Right ventricle myocardium inferior (tissue), 1 donor: ENCODE data around the gene MYCN. TPM values are rescaled to one million over a fixed set of nuclear protein-coding genes. Genes with fewer than 3 reads are reported as not detected.
A peak's percentile ranks its signal among the peaks of the same experiment; 100 is the strongest.

ENCODE experiments used
- ATAC-seq: fragments of 200-7000 bp; cut with Tn5 transposase; one replicate; pipeline ENCODE4 v1.9.1; 2020; ENCODE audit warnings: mild to moderate bottlenecking, moderate library complexity
- DNase-seq: peaks from one replicate; pipeline ENCODE4 v3.0.0; 2021; ENCODE audit errors: missing footprints
- intact Hi-C: fragments of 100-400 bp; cut with DNase I; formaldehyde crosslinking; loops from one replicate; pipeline ENCODE4 v1.11.0; 2022
- total RNA-seq: library from RNA; stranded (reverse); fragmentation: NEBNext Ultra II Directional; extraction: Animal tissue kit (Norgen Biotek cat#: 25700); gene quantifications from one replicate; pipeline ENCODE4 v1.2.1, GENCODE V29; 2021
- donor health status: DM: no; HTN: yes; CAD: no; lungs with severe emphysema.

Gene MYCN
- total RNA-seq, 1 donor from 2014 or later, result 0.54 TPM

DNA sequence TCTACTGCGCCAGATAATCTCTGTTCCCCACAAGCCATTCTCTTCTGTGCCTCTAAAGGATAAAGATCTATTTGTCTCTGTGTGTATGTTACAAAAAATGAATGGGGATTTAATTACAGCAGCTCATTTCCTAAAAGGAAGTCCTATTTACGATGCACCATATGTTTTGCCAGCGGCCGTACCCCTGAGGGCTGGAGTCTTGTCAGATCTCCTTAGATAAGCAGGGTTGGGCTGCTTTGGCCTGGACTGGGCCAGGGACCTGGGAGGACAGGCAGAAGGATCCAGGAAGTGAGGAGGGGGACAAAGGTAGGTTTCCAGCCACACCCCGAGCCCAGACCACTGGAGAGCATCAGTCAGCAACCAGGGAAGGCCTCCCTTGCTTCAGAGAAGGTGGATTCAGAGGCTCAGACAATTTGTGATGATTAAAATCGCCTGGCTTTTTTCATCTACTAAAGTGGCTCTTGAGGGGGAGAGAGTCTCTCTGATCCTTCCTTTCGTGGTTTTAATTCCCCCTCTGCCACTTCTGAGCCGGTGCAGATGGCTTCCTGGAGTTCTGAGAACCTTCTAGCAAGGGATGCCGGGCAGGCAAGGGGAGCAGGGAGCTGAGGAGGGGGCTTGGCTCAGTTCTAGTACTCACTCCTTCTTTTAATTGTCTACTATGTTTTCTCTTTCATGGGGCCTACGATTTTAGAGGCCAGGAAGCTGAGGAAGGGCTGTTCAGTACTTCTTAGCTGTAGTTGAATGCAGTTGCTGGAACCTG is 42.1 kb downstream of the MYCN start:
- ATAC-seq (no peak), DNase-seq (no peak)
- intact Hi-C loops, result no loop called here

DNA sequence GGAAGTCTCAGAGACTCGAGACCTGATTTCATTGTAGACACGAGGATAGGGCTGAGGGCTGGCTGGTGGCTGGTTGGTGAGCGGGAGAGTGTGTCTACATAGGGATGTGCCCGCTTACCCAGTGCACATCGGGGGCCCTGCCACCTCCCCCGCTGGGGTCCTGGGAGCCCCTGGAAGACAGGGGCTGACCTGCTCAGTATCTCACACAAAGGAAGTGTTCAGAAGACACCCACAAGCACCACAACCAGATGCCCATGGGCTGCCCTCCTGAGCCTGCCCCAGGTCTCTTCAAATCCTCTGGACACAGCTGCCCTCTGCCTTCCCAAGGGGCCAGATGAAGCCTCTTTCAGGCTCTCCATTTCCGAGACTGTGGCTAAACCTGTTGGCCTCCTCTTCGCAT is 43.1 kb downstream of the MYCN start:
- intact Hi-C loops, result no loop called here
- DNase-seq (no peak), ATAC-seq (no peak)

DNA sequence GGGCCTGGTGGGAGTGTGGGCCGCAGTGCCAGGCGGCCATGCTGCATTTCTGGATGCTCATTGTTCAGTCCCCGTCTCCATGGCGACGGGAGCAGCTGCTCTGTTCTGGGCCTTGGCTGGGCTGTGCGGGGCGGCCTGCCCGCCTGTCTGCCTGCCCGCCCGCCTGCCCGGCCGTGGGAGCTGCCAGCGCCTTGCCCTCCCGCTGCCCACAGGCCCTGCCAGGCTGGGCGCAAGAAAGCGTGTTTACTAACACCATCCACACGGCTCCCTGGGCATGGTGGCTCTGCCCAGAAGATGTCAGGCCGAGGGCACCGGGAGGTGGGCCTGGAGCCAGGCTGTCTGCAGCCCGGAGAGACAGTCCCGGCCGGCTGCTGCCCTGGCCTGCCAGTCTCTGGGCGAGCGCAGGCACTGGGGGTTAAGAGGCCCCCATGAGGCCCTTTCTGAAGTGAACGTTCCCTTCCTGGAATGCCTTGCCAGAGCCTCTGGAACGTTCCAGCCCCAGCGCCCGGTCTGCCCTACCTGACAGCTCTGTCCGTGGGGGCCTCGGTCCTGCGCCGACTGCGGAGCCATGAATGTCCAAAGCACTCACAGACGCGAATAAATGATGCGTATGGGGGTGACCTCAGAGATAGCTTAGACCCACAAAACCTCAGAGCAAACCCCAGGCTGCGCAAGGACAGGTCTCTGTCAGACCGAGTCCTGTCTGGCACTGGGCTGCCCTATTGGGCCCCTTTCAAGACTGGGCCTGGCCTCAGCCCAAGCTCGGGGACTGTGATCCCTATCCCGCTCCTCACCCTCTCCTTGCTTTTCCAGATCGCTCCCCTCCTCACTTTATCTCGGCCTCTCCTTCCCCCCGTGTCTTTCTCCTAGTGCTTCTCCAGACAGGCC is 44.3 kb downstream of the MYCN start:
- ATAC-seq (peak; percentile 56), DNase-seq (peak; percentile 66)
- intact Hi-C loops, result no loop called here

DNA sequence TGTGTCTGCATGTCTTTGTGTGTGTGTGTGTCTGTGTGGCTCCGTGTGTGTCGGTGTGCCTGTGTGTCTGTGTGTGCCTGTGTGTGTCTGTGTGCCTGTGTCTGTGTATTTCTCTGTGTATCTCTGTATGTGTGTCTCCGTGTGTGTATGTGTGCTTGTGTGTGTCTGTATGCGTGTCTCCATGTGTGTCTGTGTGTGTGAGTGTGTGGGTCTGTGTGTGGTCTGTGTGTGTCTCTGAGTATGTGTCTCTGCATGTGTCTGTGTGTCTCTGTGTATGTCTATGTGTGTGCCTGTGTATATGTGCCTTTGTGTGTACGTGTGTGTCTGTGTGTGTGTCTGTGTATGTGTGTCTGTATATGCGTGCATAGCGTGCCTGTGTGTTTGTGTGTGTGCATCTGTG is 45.2 kb downstream of the MYCN start:
- no peak for ATAC-seq
- DNase-seq, result no peak
- intact Hi-C loops, result no loop called here

DNA sequence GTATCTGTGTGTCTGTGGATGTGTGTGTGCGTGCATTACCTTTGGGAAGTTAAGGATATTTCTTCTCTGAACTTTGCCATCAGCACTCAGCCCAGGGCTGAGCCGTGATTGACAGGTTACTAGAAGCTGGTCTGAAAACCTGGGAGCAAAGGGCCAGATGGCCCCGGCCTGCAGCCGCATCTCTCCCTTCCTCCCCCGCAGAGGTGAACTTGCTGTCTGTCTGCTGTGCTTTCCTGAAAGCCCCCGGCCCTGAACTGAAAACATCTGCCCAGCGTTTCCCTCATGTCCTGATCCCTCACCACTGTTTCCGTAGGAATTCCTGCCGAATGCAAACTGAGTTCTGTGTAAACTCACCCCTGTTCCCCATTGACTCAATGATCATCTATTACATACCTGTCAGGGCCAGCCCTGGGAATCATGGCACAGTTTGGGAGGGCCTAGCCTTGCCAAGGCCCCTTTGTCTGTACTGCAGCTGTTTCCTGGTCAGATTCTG is 45.8 kb downstream of the MYCN start:
- ATAC-seq (no peak), DNase-seq (no peak)
- intact Hi-C loops, result no loop called here

DNA sequence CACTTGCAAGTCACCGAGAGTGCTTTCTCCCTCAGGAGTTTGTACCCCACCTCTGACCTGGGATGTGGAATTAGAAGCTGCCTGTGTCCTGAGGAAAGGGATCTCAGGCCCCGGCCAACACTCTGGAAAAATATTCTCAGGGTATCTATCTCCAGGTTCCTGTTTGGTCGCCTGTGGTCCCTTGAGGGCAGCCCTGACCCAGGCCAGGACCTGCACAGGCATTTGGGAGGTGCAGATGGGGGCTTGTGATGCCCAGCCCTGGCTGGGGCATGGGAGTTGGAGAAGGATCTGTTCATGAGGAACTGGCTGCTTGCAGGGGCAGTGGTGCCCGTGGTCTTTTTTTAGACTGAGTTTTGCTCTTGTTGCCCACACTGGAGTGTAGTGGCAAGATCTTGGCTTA is 46.3 kb downstream of the MYCN start:
- ATAC-seq, result no peak
- intact Hi-C loops, result no loop called here
- DNase-seq, result no peak

DNA sequence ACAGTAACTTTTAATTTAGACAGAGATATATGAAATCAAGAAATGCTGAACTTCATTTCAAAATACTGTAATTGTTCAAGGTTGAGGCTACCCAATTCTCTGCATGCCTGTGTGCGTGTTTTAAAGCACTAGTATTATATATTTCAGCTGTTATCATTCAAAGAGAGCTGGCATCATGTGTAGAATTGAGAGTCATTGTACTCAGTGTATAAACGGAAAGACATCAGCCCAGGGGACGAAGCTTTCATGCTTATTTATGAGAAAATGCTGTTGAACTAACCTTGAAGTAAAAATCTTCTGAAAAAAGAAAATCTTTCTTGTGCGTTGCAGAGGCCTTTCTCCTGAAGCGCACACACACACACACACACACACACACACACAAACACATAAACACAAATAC is 48.4 kb downstream of the MYCN start:
- ATAC-seq, result no peak
- DNase-seq, result no peak
- intact Hi-C loops, result no loop called here

DNA sequence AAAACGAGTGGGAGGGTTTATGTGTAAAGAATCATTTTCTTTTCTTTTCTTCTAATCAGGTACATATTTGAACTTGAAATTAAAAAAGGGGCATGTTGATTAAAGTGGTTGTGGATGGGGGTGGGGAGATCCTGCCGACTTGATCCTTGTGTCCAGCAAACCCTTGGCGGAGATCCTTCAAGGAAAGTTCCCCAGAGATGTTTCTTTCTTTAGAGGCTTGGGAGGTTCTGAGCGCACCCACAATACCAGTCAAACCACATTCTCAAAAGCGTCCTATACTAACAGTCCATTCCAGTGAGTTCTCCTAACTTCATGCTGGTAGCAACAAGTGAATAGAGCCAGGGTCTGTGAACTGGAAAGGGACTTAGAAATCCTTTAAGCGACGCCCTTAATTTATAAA is 49.2 kb downstream of the MYCN start:
- intact Hi-C loops, result no loop called here
- DNase-seq (no peak), ATAC-seq (no peak)

DNA sequence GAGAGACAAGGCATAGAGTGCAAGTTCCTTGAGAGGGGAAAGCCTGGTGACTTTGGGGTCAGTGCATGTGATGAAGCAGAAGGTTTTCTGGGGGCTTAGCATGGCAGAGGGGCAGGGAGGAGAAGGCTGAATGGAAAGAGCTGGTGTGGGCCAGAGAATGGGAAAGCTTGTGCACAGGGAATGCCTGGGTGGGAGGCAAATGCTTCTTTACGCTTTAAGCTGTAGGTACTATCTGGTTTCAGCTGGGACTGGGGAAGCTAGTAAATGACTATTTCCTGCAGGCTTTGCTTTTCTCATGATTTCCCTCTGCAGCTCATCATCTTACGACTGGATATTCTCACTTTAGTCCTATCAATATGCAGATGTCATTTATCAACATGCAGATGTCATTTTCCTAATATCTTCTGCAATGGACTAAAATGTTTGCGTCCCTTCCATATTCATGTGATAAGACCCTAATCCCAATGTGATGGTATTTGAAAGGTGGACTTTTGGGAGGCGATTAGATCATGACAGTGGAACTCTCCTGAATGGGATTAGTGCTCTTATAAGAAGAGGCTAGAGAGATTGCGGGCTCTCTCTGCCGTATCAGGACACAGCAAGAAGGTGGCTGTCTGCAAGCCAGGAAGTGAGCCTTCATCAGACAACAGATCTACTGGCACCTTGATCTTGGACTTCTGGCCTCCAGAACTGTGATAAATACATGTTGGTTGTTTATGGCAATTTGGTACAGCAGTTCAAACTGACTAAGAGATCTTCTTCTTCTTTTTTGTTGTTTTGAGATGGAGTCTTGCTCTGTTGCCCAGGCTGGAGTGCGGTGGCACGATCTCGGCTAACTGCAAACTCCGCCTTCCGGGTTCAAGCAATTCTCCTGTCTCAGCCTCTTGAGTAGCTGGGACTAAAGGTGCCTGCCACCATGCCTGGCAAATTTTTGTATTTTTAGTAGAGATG is 50.1 kb downstream of the MYCN start:
- intact Hi-C loops, result no loop called here
- DNase-seq (no peak), ATAC-seq (no peak)

DNA sequence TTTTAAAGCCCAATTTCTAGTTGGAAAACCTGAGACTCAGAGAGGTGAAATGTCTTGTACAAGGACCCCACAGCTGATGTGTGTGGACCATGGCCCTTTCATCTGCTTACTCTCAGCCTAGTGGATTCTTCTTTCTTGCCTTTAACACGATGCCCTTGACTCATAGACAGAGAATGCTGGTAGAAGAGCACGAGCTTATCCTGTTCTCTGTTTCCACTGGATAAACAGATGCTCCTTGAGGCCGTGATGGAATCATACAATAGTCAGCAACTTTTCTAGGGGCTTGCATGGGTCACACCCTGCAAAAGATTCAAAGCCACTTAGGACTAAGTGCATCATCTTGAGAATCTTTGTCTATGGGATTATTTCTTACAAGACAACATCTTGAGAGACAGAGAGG is 50.9 kb downstream of the MYCN start:
- intact Hi-C loops, result no loop called here

DNA sequence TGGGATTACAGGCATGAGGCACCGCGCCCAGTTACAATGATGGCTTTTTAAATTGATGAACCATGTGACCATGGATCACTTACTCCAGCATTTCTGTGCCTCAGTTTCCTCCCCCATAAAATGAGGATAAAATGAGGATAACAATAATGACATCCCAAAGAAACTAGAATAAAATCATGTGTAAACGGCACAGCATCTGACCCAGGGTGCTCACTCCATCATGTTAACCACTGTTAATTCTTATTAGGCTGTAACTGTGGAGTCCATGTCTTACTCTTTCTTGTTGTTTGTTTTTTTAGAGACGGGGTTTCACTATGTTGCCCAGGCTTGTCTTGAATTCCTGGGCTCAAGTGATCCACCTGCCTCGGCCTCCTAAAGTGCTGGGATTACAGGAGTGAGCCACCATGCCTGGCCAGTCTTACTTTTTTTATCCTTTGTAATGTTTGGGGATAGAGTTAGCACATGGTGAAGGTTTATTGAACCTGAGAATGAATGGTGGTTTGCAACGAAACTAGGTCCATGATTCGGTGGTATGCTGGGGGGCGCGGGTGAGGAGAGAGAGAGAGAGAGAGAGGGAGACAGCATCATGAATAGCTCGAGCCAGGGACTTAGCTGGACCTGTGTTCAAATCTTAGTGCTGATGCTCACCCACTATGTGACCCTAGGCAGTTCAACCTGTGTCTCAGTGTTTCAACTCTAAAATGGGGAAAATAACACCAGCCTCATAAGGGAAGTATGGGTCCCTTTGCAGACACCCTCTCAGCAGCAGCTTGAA is 52.3 kb downstream of the MYCN start:
- intact Hi-C loops, result no loop called here
- no peak for ATAC-seq
- no peak for DNase-seq

More for the DNA sequence above, 50.9 kb downstream of the MYCN start:
- no peak for ATAC-seq
- DNase-seq, result no peak

DNA sequence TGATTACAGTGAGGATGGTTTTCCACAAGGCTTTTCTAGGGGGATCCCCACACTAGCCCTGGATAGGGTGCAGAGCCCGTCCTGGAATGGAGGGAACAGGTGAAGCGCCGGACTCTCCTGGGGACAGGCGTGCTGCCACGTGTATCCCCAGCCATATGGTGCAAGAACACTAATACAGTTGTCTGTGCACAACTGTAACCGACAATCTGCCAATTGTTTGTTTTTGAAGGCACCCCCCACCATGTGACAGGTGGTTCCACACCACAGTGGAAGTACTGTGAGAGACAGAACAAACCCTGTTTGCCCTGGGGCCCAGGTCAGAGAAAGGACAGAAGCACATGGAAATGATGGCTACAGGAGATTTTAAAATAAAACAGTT is 52.9 kb downstream of the MYCN start:
- DNase-seq, result no peak
- no peak for ATAC-seq
- intact Hi-C loops, result no loop called here

DNA sequence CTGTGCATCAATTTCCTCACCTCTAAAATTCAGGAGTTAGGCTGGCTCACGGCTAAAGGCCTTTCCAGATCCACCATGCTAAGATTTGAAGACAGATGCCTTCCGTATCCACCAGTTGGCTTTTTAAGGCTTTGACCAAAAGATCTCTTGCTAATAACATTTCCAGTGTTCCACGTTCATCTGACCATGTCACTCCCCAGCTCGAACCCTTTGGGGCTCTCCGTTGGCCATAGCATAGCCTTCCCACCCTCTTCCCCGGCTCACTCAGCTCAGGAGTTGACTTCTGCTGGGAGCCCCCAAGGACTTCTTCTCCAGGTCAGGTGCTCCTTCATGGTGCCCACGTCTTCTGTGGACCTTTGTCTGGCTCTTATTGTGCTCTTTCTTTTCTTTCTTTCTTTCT is 53.3 kb downstream of the MYCN start:
- ATAC-seq (no peak), DNase-seq (no peak)
- intact Hi-C loops, result no loop called here

DNA sequence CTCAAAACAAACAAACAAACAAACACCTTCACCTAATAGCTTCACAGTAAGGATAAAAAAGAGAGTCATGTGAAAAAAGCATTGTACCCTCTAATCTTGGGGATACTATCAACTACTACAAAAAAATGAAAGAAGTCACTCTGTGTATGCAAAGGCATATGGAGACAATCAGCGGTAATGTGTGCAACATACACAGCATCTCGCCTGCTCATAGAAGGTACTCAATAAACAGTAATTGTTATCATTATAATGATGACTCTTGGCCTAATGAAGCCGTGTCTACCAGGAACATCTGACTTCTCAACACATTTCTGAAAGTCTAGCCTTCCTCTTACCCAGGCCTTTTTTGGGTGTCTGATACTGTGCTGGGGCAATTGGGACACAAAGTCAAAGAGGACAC is 55.3 kb downstream of the MYCN start:
- ATAC-seq (no peak), DNase-seq (no peak)
- intact Hi-C loops, result no loop called here
